ENCODE results near the gene RNF125. TPM values are rescaled to one million over a fixed set of nuclear protein-coding genes. Genes with fewer than 3 reads are reported as not detected.

Gene RNF125
- total and polyA plus RNA-seq, 10 of the 15 experiments (the other 5 are each of a cell fraction or from before 2014, with no cell fraction given) = 0.79 to 3.9 (median 2.9) TPM

GRCh38 chr18:32093102-32093511 is 74.5 kb downstream of the RNF125 start:
- H2AFZ ChIP-seq (ENCODE audit: control insufficient read depth, low read depth, low read length) = no peak overlapping the region
- WGBS (ENCODE audit: insufficient coverage, insufficient replicate concordance, low lambda C conversion rate, missing lambda C conversion rate) = 0% methylated on average over 27 of the region's 32 CpGs
- CTCF ChIA-PET = no interaction called here
- no peaks in the 10 kb centered on the region for H4K20me1 ChIP-seq (ENCODE audit: control insufficient read depth, insufficient read depth)
- H3K4me2 ChIP-seq (ENCODE audit: control insufficient read depth, insufficient read depth) = peak overlapping the region; percentile 74; the same call in 1 of the 2 replicates
- peaks cover 56% of the 10 kb centered on the region for H3K79me2 ChIP-seq (ENCODE audit: control insufficient read depth, insufficient read depth, low read length)
- peak overlapping the region; percentile 86 for H3K9ac ChIP-seq (ENCODE audit: control insufficient read depth, insufficient read depth, low read length)
- in situ Hi-C loops (cut with MboI) (no loop called here), intact Hi-C loops (cut with micrococcal nuclease; ENCODE audit: unreplicated experiment) (loop anchor here (2.0 kb wide), 2 partner anchors 74 to 150 kb away; partner anchors contain the start of genes RNF125 and TRAPPC8)
- SMC1A ChIA-PET (ENCODE audit: uncharacterized antibody, unreplicated experiment) = no interaction called here
- ATAC-seq (peak; percentile 37), FAIRE-seq (no peak), DNase-seq (ENCODE audit: low read depth, low spot score) (no peak)
- H3K4me1 ChIP-seq (ENCODE audit: control insufficient read depth, insufficient read depth, low read length) = no peaks in the 10 kb centered on the region; the same call in 1 of the 2 replicates
- H3K4me3 ChIP-seq = peak overlapping the region; percentile 86
- peak overlapping the region; percentile 90 for H3K27ac ChIP-seq (ENCODE audit: control insufficient read depth, insufficient read depth)
- RAD21 ChIA-PET (ENCODE audit: unreplicated experiment) = interaction anchor here (1.0 kb wide), 1 partner anchor 65 kb away, joined by 3 read pairs; no protein-coding TSS in a partner anchor
- POLR2A ChIA-PET = interaction anchor here (0.6 to 1.0 kb wide), 2 partner anchors 13 to 14 kb away, joined by 4 to 6 read pairs; no protein-coding TSS in a partner anchor
- peaks cover 0 to 6% of the 10 kb centered on the region in 2 experiments; a peak in 1 of 4 replicates for H3K36me3 ChIP-seq (ENCODE audit: control insufficient read depth in 2 of 2, insufficient read depth in 2 of 2, low read length in 1 of 2)
- no peaks in the 10 kb centered on the region for H3K9me3 ChIP-seq (replicated peaks; ENCODE audit: control insufficient read depth, insufficient read depth, low read length)
- no peaks in the 10 kb centered on the region for H3K27me3 ChIP-seq (replicated peaks in 1 of 2; ENCODE audit: control insufficient read depth in 2 of 2, insufficient read depth in 2 of 2, low read length in 1 of 2)
- BruUV-seq (replicated peaks) = no TSS peak
- 0 out of 2 replicates have a peak, but pooled peaks have one; percentile 59 for TF ChIP-seq NKRF (conservative IDR thresholded peaks at IDR 0.05)
- TF ChIP-seq CBX3 (IDR thresholded peaks at IDR 0.05; ENCODE audit: borderline replicate concordance, low read depth) = no peak
- 0 out of 2 replicates have a peak, but pooled peaks have one; percentile 1 for TF ChIP-seq ZNF207 (IDR thresholded peaks at IDR 0.05; ENCODE audit: borderline replicate concordance)
- TF ChIP-seq TCF7 (IDR thresholded peaks at IDR 0.05; ENCODE audit: borderline replicate concordance) = no peak
- 0 out of 2 replicates have a peak, but pooled peaks have one; percentile 54 for TF ChIP-seq GATAD2B (conservative IDR thresholded peaks at IDR 0.05; ENCODE audit: low read depth)
- TF ChIP-seq MLLT1 (IDR thresholded peaks at IDR 0.05) = no peak
- TF ChIP-seq ASH2L (IDR thresholded peaks at IDR 0.05; ENCODE audit: borderline replicate concordance, low read depth) = 0 out of 2 replicates have a peak, but pooled peaks have one; percentile 28
- TF ChIP-seq ZNF217 (IDR thresholded peaks at IDR 0.05) = no peak
- no peak for TF ChIP-seq ZBTB4 (CRISPR knock-in tag; IDR thresholded peaks at IDR 0.05)
- no peak for TF ChIP-seq DPF2 (IDR thresholded peaks at IDR 0.05)
- TF ChIP-seq NR2C2 (IDR thresholded peaks at IDR 0.05; ENCODE audit: borderline replicate concordance, control insufficient read depth, insufficient read length, low read depth) = no peak
- no peak for TF ChIP-seq ATF2 (IDR thresholded peaks at IDR 0.05; ENCODE audit: low read length)
- peak; percentile 65 for TF ChIP-seq IKZF1 (conservative IDR thresholded peaks at IDR 0.05)

Measured in GM12878 (cell line).